Cardiac muscle cell (in vitro differentiated cells and primary cell): ENCODE measurements around the gene NUDT22. TPM values are rescaled to one million over a fixed set of nuclear protein-coding genes. Genes with fewer than 3 reads are reported as not detected.

Source experiments
- DNase-seq, 2 donors: peaks; one replicate each; pipeline versions ENCODE4 v3.0.0 to v3.0.0-alpha.2; 2010 to 2017; ENCODE audit warnings: low read depth in 1 of 2, low spot score in 1 of 2
- H3K27ac ChIP-seq: fragments of 200-600 bp; sonication (generic); 2 replicates; pipeline ENCODE4 v1.5.1; 2016
- H3K27me3 ChIP-seq: fragments of 200-600 bp; sonication (generic); 2 replicates; pipeline ENCODE4 v1.6.0; 2016; ENCODE audit warnings: control low read depth
- H3K36me3 ChIP-seq: fragments of 200-600 bp; sonication (generic); 2 replicates; pipeline ENCODE4 v1.5.1; 2016; ENCODE audit warnings: control low read depth
- H3K4me1 ChIP-seq: fragments of 200-600 bp; sonication (generic); 2 replicates; pipeline ENCODE4 v1.8.1; 2017; ENCODE audit warnings: low read depth, mild to moderate bottlenecking, mixed run types
- H3K4me3 ChIP-seq: fragments of 200-600 bp; sonication (generic); 2 replicates; pipeline ENCODE4 v1.5.1; 2016; ENCODE audit warnings: mild to moderate bottlenecking
- H3K9me3 ChIP-seq: fragments of 200-600 bp; sonication (generic); 2 replicates; pipeline ENCODE4 v1.5.1; 2017; ENCODE audit warnings: low read depth, mild to moderate bottlenecking, control low read depth
- polyA plus RNA-seq: library from polyadenylated mRNA; unstranded; fragments of >200 nt; fragmentation: Nextera tagmentation; extraction: Ambion mirVana; gene quantifications from 2 replicates; pipeline ENCODE4 v1.2.1, GENCODE V29; 2016
- total RNA-seq: library from RNA; depleted of rRNA; stranded (reverse); fragments of >200 nt; gene quantifications from 2 replicates; pipeline ENCODE4 v1.2.3, GENCODE V29; 2016
- TF ChIP-seq, protein P1 (sequence below): IDR thresholded peaks from 2 replicates; pipeline ENCODE4 v1.5.1; 2012; ENCODE audit warnings: low read depth, mild to moderate bottlenecking, low read length

The NUDT22 gene
- total and polyA plus RNA-seq, 2 experiments from 2014 or later, result 76.0 to 90.6 TPM

DNA sequence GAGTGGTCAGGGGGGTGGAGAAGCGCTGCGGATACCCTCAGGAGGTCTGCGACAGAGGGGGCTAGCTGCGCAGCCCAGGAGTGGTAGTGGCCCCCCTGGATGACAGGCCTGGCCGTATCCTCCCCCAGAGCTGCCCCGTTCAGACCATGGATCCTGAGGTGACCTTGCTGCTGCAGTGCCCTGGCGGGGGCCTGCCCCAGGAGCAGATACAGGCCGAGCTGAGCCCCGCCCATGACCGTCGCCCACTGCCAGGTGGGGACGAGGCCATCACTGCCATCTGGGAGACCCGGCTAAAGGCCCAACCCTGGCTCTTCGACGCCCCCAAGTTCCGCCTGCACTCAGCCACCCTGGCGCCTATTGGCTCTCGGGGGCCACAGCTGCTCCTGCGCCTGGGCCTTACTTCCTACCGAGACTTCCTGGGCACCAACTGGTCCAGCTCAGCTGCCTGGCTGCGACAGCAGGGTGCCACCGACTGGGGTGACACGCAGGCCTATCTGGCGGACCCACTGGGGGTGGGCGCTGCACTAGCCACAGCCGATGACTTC lies 505 bp downstream of the NUDT22 start:
- H3K36me3 ChIP-seq, result peaks cover 4% of the 10 kb centered on the region
- no peaks in the 10 kb centered on the region for H3K9me3 ChIP-seq
- H3K4me3 ChIP-seq, result peak overlapping the region; percentile 68
- H3K4me1 ChIP-seq, result peaks cover 20% of the 10 kb centered on the region
- no peak overlapping the region for H3K27ac ChIP-seq
- TF ChIP-seq, protein P1, sequence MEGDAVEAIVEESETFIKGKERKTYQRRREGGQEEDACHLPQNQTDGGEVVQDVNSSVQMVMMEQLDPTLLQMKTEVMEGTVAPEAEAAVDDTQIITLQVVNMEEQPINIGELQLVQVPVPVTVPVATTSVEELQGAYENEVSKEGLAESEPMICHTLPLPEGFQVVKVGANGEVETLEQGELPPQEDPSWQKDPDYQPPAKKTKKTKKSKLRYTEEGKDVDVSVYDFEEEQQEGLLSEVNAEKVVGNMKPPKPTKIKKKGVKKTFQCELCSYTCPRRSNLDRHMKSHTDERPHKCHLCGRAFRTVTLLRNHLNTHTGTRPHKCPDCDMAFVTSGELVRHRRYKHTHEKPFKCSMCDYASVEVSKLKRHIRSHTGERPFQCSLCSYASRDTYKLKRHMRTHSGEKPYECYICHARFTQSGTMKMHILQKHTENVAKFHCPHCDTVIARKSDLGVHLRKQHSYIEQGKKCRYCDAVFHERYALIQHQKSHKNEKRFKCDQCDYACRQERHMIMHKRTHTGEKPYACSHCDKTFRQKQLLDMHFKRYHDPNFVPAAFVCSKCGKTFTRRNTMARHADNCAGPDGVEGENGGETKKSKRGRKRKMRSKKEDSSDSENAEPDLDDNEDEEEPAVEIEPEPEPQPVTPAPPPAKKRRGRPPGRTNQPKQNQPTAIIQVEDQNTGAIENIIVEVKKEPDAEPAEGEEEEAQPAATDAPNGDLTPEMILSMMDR, result no peak
- H3K27me3 ChIP-seq, result no peaks in the 10 kb centered on the region
- DNase-seq, result no peak

DNA sequence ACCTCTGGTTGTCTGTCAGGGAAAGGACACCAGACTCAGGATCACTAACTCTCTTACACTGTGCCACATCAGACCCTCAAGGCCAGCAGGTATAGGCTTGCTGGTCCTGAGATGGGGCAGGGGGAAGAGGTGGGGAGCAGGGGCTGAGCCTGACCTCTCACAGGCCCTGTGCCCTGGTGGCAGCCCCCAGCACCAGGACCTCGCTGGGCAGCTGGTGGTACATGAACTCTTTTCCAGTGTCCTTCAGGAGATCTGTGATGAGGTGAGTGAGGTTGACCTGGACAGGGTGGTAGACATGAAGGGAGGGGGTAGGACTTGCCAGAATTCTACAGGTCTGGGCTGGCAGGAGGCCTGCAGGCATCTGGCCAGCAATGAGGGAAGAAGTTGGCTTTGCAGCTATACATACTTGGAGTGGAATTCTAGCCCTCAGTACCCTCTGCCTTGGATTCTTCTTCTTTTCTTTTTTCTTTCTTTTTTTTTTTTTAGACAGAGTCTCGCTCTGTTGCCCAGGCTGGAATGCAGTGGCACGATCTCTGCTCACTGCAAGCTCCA lies 1.4 kb downstream of the NUDT22 start:
- Histone ChIP-seq H3K4me1 (peaks cover 20% of the 10 kb centered on the region), H3K27ac (no peak overlapping the region), H3K4me3 (no peak overlapping the region), H3K27me3 (no peaks in the 10 kb centered on the region), H3K9me3 (no peaks in the 10 kb centered on the region), H3K36me3 (peaks cover 4% of the 10 kb centered on the region)
- peak in 1 of 2 donors; percentile 36 for DNase-seq
- TF ChIP-seq, protein P1, result no peak

DNA sequence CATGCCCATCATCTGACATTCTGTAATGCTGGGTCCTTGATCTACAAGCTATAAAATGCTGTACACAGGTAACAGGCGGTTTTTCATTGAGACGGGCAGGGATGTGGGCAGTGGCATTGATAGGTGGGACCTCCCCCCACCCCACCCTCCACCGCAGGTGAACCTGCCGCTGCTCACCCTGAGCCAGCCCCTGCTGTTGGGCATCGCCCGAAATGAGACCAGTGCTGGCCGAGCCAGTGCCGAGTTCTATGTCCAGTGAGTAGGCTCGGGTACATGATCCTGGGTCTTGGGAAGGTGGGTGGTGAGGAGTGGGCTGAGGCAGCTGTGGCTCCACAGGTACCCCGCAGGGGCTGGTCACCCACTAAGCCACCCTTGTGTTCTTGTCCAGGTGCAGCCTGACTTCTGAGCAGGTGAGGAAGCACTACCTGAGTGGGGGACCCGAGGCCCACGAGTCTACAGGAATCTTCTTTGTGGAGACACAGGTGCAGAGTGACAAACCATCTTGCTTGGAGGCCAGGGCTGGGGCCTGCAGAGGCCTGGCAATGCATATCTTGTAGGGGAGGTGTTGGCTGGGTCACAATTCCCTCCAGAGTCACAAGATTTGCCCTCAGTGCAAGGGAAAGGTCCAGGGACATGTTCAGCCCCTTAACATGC lies 3.1 kb downstream of the NUDT22 start:
- peaks cover 25% of the 10 kb centered on the region for H3K4me1 ChIP-seq
- no peaks in the 10 kb centered on the region for H3K36me3 ChIP-seq
- peak overlapping the region; percentile 5 for H3K27ac ChIP-seq
- H3K27me3 ChIP-seq, result no peaks in the 10 kb centered on the region
- H3K4me3 ChIP-seq, result no peak overlapping the region
- TF ChIP-seq, protein P1, result no peak
- DNase-seq, result no peak
- no peaks in the 10 kb centered on the region for H3K9me3 ChIP-seq

DNA sequence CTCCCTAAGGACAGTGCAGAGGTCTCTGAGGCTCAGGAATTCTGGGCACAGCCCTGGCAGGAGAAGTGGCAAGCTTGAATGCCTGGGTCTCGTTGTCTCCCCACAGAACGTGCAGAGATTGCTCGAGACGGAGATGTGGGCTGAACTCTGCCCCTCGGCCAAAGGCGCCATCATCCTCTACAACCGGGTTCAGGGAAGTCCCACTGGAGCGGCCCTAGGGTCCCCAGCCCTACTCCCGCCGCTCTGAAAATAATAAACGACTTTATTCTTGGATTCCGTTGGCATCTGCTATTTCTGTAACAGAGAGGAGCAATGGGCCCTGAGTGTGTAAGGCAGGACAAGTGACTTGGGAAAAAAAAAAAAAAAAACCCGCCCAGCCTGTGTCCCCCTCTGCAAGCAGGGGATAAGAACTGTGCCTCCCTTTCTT lies 3.7 kb downstream of the NUDT22 start:
- Histone ChIP-seq H3K9me3 (no peaks in the 10 kb centered on the region), H3K4me3 (peak overlapping the region; percentile 50), H3K4me1 (peaks cover 25% of the 10 kb centered on the region), H3K36me3 (no peaks in the 10 kb centered on the region), H3K27me3 (no peaks in the 10 kb centered on the region), H3K27ac (peak overlapping the region; percentile 5)
- TF ChIP-seq, protein P1, result no peak
- no peak for DNase-seq

GRCh38 chr11:64230171-64230984 lies 4.3 kb downstream of the NUDT22 start, which contains the start of gene DNAJC4:
TSS of gene DNAJC4 (plus strand) at chr11:64230548. CDS start at chr11:64230855, 307 bp downstream.
- peak; percentile 90 to 98 for DNase-seq
- Histone ChIP-seq H3K4me3 (peak within 1 kb of the TSS; percentile 50), H3K4me1 (peaks cover 19% of the 10 kb centered on the region), H3K36me3 (no peaks in the 10 kb centered on the region), H3K27me3 (no peaks in the 10 kb centered on the region), H3K9me3 (no peaks in the 10 kb centered on the region), H3K27ac (peak within 1 kb of the TSS; percentile 61)
- TF ChIP-seq, protein P1, result no peak
